Measurements from ENCODE around the gene MAP2. TPM values are rescaled to one million over a fixed set of nuclear protein-coding genes. Genes with fewer than 3 reads are reported as not detected.
A peak's percentile ranks its signal among the peaks of the same experiment; 100 is the strongest.

Gene MAP2
- total and polyA plus RNA-seq, 2 of the 8 experiments (the other 6 are each of a cell fraction or from before 2014, with no cell fraction given) = 5.9 to 9.4 TPM

GRCh38 chr2:209614690-209615369 is 191.0 kb downstream of the MAP2 start (continued):
- TF ChIP-seq CHD7 (IDR thresholded peaks at IDR 0.05; ENCODE audit: insufficient replicate concordance, low read length) (peak; percentile 68), E2F6 (IDR thresholded peaks at IDR 0.05) (no peak), RXRA (IDR thresholded peaks at IDR 0.05; ENCODE audit: insufficient read depth, low read depth, low read length) (no peak), TCF12 (IDR thresholded peaks at IDR 0.05; ENCODE audit: low read depth, low read length) (peak; percentile 95), CTBP2 (IDR thresholded peaks at IDR 0.05; ENCODE audit: borderline replicate concordance, insufficient read depth, insufficient read length, low read length) (peak; percentile 91), CREB1 (IDR thresholded peaks at IDR 0.05) (no peak), POLR2A (IDR thresholded peaks at IDR 0.05; ENCODE audit: control extremely low read depth in 1 of 2, low read depth in 2 of 2, low read length in 2 of 2) (0 out of 3 replicates have a peak, but pooled peaks of 1 of the 2 experiments have one; percentile 25), SIN3A (conservative IDR thresholded peaks at IDR 0.05 in 1 of 2, IDR thresholded peaks at IDR 0.05 in 1 of 2; ENCODE audit: low read depth in 1 of 2, low read length in 2 of 2) (peak; percentile 54 to 73; a peak in 2 of 4 replicates), ASH2L (IDR thresholded peaks at IDR 0.05; ENCODE audit: low read length) (peak; percentile 66)

All from H1 (cell line).